ENCODE measurements around the gene DISP2.

- TF ChIP-seq CTCF (IDR thresholded peaks at IDR 0.05; ENCODE audit: insufficient read depth, low read depth, low read length) (no peak), EZH2 (IDR thresholded peaks at IDR 0.05; ENCODE audit: insufficient read depth, low read length) (no peak)
Measured at GRCh38 chr15:40332113-40332781, 25.8 kb upstream of the DISP2 start.
